ENCODE data around the gene PRPF8.

Gene PRPF8

GRCh38 chr17:1612400-1612799, 72.3 kb downstream of the PRPF8 start:
- no peak for TF ChIP-seq CTCF (IDR thresholded peaks at IDR 0.05; ENCODE audit: low read depth, low read length)
- H3K4me3 ChIP-seq (ENCODE audit: low read depth, low read length), result no peak overlapping the region

GRCh38 chr17:1611715-1612114, 73.0 kb downstream of the PRPF8 start:
- no peak overlapping the region for H3K4me3 ChIP-seq (ENCODE audit: low read depth, low read length)
- TF ChIP-seq CTCF (IDR thresholded peaks at IDR 0.05; ENCODE audit: low read depth, low read length), result no peak

GRCh38 chr17:1608676-1609075, 76.0 kb downstream of the PRPF8 start:
- no peak for TF ChIP-seq CTCF (IDR thresholded peaks at IDR 0.05; ENCODE audit: low read depth, low read length)
- H3K4me3 ChIP-seq (ENCODE audit: low read depth, low read length), result no peak overlapping the region

GRCh38 chr17:1607971-1608320, 76.7 kb downstream of the PRPF8 start:
- no peak overlapping the region for H3K4me3 ChIP-seq (ENCODE audit: low read depth, low read length)
- TF ChIP-seq CTCF (IDR thresholded peaks at IDR 0.05; ENCODE audit: low read depth, low read length), result no peak

- no peak for TF ChIP-seq CTCF (IDR thresholded peaks at IDR 0.05; ENCODE audit: low read depth, low read length)
- no peak overlapping the region for H3K4me3 ChIP-seq (ENCODE audit: low read depth, low read length)
These were observed 78.2 kb downstream of the PRPF8 start for GRCh38 chr17:1606352-1606985.

- TF ChIP-seq CTCF (IDR thresholded peaks at IDR 0.05; ENCODE audit: low read depth, low read length), result no peak
- no peak overlapping the region for H3K4me3 ChIP-seq (ENCODE audit: low read depth, low read length)
These were observed 78.9 kb downstream of the PRPF8 start for GRCh38 chr17:1605681-1606351.

- no peak overlapping the region for H3K4me3 ChIP-seq (ENCODE audit: low read depth, low read length)
These were observed 79.7 kb downstream of the PRPF8 start for GRCh38 chr17:1604831-1605528.

More at GRCh38 chr17:1604831-1605528, 79.7 kb downstream of the PRPF8 start:
- no peak for TF ChIP-seq CTCF (IDR thresholded peaks at IDR 0.05; ENCODE audit: low read depth, low read length)
